Stimulated activated CD8-positive, alpha-beta memory T cell treated with anti-CD3 and anti-CD28 coated beads, Interleukin-4, amount 100 ng/mL, for 48 hours (primary cell): Measurements from ENCODE around the gene RARA.
"Not testable (repeated sequence)": the region's sequence is repeated elsewhere in the genome, so short reads cannot be mapped to it uniquely, and the experiment has no call there.

Experiments used
- DNase-seq: peaks from one replicate; pipeline ENCODE4 v3.0.0-alpha.2; 2020

The RARA gene

DNA sequence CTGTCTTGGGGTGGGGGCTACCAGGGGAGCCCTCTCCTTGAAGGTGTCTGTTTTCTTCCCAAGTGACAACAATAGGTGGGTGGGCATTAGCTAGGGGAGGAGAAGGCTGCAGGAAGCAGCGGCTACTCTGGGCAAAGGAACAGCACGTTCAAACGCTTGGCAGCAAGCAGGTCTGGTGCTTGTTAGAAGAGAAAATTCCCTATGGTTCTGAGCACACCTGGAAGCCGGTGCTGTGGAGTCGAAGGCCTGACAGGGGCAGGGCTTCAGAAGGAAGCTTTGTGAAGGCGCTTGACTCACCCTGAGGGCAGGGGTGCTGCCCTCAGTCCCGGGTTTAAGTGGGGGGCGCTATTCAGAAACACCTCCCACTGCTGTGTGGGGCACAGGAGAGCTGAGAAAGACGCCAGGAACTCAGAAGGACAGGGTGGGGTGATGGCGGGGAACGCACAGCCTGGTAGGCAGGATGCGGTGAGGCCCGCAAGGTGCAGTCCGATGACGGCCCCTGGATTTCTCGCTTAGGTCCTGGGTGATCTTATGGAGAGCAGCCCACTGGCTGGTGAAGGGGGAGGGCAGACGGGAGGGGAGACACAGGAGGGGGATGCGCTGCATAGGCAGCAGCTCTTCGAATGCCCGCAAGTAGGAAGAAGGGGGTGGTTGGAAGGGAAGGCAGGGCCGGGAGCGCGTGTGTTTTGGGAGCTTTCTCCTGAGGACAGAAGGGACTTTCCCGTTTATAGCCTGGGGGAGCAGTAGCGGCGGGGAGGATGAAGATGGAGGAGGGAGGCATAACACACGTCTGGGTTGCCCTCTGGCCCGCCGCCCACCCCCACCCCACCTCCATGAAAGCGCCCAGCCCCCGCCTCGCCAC is 52.3 kb downstream of the RARA start:
- DNase-seq: no peak

DNA sequence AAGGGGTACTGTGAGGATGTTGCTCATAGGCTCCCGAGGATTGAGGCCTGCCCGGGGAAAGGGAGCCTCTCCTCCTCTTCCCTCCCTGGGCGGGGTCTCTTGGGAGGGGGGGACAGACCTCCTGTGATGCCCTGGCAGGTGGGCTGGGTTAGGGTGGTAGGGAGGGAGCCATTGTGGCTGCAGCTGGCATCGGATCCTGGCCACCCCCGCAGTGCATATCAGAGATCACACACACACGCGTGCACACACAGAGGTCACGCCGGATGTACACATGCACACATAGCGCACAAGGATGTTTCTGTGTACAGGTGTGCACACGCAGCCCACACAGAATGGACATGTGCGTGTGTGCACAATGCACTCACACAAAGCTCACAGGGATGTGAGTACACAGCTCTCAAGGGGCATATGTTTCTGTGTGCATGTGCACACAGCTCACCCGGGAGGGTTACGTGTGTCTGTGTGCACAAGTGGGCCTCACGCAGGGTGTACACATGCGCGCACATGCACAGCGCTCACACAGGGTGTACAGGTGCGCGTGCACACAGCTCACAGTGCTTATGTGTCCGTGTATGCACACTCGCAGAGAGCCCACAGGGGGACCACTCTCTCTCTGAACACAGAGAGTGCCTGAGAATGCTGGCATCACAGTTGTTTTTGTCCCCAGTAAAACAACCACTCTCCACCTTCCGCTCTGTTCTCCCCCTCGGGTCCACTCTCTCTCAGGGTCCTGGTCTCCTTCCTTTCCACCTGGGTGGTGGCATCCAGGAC is 53.1 kb downstream of the RARA start:
- DNase-seq: no peak

DNA sequence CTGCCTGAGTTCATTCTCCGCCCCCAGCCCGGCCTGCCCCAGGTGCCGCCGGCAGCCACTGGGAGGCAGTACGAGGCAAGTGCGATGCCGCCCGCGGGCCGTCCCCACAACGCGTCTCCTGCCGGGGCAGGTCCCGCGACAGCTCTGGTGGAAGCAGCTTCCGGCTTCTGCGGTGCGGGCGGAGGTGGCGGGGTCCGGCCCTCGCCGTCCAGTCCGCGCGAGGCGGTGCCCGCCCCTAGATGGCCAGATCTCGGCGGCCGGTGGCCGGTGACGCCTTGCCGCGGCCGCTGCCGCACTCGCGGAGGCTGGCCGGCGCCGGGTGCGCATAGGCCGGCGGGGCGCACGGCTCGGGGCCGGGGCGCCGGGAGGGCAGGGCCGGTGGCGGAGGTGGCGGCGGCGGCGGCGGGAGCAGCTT is 53.7 kb downstream of the RARA start:
- peak; percentile 90 for DNase-seq

DNA sequence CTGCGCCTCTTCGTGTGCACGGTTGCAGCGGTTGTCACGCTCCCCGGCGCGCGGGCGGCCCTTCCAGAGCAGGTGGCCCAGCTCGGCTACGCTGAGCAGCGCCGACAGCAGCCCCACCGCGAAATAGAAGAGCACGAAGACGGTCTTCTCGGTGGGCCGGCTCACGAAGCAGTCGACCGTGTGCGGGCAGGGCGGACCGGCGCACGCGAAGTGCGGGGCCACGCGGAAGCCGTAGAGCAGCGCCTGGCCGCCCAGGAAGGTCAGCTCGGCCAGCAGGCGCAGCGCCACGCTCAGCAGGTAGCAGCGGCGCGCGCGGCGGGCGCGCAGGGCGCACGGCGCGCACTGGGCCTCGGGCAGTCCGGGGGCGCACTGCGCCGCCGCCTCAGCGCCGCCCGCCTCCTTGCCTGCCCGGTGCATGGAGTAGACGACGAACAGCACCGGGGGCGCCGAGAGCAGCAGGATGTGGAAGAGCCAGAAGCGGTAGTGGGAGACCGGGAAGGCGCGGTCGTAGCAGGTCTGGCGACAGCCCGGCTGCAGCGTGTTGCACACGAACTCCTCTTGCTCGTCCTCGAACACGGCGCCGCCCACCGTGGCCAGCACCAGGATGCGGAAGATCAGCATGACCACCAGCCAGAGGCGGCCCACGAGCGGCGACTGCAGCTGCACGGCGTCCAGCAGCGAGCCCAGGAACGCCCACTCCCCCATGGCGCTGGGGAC is 54.3 kb downstream of the RARA start:
- DNase-seq: no peak

DNA sequence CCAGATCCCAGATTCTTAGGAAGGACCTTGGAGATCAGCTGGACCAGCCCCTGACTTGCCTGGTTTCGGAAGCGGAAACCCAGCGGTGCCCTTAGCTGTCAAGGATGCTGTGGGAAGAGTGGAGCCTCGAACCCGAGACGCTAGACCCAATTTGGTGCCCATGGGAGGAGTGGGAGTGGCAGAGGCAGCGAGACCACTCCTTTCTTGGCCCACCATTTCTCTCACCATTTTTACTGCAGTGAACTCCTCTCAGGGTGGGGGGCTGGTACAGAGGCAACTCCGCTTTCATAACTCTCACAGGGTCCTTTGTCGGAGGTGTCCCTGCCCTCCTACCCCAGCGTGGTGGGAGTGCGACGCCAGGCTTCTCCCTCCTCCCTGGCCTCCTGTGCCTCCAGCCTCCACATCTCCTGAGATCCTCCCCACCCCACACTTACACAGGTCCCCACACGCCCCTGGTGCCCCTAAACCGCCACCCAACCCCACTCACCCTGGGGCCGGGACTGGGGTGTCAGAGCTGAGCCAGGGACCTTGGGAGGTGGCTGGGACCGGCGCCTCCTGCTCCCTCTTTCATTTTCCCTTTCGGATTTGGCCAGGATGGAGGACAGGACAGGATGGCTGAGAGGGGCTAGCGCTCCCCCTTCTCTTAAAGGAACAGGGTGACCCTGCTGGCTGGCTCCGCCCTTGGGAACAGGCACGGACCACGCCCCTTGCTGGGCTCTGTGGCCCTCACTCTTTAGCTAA is 55.3 kb downstream of the RARA start, which contains the start of gene GJD3:
GJD3 (minus strand) TSS at position 617 of the 741 bp plus-strand sequence. CDS start 922 bp downstream, outside the sequence.
- DNase-seq: no peak

DNA sequence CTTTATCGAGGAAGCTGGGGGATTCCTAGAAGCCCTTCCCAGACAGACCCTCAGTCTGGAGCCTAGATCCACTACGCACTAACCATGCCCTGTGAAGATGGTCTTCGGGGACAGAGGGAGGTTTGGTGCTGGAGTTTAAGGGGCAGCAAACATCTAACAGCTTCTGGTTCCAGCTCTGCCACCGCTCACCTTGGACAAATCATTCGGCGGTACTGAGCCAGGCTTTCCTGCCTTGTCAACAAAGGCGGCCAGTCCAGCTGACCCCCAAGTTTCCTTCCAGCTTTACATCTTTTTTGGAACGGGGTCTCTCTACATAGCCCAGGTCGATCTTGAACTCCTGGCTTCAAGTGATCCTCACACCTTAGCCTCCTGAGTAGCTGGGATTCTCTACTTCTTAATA is 55.9 kb downstream of the RARA start:
- DNase-seq: no peak

DNA sequence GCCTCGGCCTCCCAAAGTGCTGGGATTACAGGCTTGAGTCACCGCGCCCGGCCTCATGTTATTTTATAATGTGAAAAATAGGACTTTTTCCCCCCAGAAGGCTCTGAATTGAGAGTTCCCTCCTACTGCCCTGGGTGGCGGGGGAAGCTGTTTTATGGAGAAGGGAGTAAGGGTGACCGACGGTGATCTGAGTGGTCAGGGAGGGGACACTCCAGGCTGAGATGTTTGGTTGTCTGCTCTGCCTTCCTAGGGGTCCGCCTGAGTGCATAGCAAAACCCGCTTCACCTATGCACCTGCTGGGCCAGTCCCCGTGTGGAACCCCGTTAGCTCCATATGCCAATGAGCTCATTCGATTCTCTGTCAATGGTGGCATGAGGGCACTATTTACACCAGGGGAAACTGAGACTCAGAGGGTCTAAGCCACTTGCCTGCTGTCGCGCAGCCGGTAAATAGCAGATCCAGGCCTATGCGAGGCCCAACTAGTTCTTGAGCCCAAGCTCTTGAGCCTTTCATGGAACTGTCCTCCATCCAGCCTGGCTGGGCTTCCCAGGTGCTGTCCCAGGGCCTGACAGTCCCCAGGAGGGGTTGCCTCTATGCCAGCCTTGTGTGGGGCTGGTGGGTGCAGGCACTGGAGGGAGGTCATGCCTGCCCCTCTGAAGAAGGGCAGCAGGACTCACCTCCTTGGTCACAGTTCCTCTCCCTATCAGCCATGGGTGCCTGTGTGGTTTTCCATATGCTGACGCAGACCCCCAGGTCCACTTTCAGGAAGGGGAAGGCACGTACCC is 57.3 kb downstream of the RARA start:
- DNase-seq: no peak

DNA sequence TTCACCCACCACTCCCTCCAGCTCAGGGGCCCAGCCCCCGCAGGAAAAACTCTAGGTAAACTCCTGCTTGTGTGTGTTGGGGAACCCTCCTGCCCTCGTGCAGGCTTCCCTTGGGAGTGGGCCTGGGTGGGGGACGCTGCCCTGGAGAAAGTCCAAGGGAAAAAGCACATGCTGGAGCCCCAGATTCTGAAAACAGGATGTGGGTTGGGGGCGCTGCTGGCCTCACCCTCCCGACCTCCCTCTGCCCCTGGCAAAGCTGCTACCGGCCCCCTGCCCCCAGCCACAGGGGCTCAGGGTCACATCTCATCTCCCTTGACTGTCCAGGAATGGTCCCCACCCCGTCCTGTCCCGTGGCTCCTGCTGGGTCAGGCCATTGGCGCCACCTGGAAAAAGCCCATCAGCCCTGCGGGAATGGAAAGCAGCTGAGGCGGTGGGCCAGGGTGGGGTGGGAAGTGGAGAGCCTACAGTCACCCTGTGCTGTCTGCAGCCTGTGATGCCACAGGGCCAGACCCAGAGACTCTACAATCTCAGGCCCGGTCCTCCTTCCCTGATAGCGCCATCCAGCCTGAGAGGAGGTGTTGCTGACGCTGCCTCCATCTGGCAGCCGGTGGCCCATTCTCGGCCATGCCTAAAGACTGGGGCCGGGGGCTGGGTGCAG is 58.0 kb downstream of the RARA start:
- DNase-seq: no peak

DNA sequence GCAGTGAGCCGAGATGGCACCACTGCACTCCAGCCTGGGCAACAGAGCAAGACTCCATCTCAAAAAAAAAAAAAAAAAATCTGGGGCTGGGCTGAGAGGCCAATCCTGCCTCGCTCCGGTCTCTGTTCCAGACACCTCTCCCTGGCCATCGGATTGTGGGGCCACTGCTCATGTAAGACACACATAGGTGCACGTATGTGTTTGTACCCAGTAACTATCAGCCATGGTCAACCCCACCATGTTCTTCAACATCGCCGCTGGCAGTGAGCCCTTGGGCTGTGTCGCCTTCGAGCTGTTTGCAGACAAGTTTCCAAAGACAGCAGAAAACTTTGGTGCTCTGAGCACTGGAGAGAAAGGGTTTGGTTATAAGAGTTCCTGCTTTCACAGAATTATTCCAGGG is 58.7 kb downstream of the RARA start:
- not testable (repeated sequence) for DNase-seq

DNA sequence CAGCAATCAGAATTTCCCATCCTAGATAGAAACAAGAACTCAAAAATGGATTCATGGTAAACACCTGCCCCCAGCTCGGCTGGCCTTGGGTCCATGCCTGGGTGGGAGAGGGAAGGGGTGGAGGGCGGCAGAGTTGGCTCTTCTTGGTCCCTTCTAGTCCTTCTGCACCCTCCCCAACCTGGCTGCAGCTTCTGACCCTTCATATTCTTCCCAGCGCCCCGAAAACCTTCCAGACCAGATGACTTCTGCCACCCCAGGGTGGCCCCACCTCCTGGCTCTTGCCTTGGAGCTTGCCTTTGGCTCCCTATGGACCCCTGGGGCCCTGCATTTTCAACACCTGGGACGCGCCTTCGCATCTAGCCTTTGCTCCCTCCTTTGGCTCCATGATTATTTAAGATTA is 60.9 kb downstream of the RARA start:
- no peak for DNase-seq

DNA sequence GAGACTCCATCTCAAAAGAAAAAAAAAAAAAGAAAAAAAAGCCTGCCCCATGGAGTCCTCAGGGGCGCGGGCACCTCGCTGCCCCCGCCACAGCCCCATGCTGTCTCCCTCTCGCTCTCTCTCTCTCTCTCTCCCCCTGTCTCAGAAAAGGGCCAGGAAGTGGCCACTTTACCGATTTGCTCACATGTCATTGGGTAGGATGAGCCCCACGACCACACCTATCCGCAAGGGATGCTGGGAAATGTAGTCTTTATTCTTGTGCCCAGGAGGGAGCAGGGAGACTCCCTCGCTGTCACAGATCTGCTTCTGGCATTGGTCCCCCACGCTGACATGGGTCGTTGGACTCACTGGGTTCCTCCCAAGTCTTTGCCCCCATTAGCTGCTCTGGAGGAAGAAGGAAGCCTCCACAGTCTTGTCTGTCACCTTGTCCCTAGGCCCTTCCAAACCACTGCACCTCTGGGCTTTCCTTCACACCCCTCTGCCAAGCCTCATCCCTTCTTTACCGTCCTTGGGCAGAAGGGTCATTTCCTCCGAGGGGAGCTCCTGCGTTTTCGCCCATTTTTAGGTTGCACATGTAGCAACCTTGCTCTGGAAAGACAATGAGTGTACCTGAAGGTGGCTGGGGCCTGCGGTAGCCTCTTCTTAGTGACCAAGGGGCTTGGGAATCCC is 62.4 kb downstream of the RARA start:
- DNase-seq: peak; percentile 51

DNA sequence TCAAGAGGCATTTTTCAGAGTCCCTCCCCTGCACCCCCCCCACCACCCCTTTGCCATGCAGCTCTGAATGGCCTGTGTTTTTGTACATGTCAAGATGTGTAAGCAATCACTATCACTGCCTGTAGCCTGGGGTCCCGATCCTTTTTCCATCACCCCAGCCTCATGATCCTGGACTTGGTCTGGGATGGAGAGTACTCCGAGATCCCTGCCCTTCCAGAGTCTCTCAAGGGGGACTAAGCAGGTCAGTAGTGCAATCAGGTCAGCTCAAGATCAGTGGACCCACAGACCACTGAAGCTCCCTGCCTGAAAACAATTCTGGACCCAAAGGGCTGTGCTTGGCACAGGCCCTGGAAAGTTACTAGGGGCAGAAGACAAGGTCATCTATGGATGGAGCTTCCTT is 63.1 kb downstream of the RARA start:
- DNase-seq: no peak

DNA sequence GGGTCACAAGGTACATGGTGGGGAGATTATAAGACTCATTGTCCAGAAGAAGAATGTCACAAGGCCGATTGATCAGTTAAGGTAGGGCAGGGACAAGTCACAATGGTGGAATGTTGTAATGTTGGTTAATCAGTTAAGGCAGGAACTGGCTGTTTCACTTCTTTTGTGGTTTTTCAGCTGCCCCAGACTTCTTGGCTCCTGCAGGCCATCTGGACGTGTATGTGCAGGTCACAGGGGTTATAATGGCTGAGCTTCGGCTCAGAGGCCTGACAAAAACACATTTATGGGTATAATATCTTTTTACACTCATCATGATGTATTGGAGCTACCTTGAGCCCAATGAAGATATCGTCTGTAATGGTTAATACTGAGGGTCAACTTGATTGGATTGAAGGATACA is 63.7 kb downstream of the RARA start:
- DNase-seq: not testable (repeated sequence)

DNA sequence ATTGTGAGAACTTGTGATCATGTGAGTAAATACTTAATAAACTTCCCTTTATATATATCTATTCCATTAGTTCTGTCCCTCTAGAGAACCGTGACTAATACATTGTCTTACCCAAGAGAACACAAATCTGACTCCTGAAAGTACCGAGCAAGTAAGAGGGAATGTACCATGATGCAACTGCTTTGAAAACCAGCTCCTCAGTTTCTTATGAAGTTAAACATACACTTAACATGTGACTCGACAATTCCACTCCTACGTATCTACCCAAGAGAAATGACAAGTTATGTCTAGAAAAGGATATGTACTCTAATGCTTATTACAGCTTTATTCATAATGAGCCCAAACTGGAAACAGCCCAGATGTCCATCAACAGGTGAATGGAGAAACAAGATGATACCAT is 64.3 kb downstream of the RARA start:
- no peak for DNase-seq

DNA sequence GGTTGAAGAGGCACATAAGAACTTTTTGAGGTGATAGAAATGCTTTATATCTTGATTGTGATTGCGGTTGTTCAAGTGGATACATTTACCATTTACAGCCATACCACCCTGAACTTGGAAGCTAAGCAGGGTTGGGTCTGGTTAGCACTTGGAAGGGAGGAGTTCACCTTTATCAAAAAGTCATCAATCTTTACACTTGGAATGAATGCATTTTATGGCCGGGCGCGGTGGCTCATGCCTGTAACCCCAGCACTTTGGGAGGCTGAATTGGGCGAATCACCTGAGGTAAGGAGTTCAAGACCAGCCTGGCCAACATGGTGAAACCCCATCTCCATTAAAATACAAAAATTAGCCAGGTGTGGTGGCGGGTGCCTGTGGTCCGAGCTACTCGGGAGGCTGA is 65.0 kb downstream of the RARA start:
- peak; percentile 26 for DNase-seq

DNA sequence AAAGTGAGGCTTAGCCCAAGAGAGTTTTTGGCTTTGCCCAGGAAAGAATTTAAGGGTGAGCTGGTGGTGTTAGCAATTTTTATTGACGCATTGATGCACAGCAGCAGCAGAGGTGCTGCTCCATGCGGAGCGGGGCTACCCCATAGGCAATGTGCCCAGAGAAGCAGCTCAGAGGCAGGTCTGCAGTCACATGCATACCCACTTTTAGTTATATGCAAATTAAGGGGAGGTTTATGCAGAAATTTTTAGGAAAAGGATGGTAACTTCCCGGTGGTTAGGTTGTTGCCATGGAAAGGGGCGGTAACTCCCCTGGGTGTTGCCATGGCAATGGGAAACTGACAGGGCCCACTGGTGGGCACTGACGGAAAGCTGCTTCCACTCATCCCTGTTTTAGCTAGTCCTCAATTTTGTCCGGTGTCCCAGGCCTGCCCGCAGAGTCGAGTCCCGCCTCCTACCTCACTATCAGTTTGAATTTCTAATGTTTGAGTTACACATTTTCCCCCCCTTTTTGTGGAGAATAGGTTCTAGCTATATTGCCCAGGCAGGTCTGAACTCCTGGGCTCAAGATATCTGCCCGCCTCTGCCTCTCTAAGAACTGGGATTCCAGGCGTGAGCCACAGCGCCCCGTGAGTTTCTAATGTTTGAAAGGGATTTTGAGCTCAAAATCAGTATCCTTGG is 66.0 kb downstream of the RARA start:
- no peak for DNase-seq

DNA sequence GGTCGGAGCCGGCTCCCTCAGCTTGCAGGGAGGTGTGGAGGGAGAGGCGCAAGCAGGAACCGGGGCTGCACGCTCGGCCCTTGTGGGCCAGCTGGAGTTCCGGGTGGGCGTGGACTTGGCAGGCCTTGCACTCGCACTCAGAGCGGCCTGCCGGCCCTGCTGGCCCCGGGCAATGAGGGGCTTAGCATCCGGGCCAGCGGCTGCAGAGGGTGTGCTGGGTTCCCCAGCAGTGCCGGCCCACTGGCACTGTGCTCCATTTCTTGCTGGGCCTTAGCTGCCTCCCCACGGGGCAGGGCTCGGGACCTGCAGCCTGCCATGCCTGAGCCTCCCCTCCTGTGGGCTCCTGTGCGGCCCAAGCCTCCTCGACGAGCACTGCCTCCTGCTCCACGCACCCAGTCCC is 66.8 kb downstream of the RARA start:
- not testable (repeated sequence) for DNase-seq

DNA sequence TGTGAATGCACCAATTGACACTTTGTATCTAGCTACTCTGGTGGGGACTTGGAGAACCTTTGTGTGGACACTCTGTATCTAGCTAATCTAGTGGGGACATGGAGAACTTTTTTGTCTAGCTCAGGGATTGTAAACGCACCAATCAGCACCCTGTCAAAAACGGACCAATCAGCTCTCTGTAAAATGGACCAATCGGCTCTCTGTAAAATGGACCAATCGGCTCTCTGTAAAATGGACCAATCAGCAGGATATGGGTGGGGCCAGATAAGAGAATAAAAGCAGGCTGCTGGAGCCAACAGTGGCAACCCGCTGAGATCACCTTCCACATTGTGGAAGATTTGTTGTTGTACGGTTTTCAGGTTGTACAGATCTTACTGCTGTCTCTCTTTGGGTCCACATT is 67.6 kb downstream of the RARA start:
- DNase-seq: not testable (repeated sequence)

DNA sequence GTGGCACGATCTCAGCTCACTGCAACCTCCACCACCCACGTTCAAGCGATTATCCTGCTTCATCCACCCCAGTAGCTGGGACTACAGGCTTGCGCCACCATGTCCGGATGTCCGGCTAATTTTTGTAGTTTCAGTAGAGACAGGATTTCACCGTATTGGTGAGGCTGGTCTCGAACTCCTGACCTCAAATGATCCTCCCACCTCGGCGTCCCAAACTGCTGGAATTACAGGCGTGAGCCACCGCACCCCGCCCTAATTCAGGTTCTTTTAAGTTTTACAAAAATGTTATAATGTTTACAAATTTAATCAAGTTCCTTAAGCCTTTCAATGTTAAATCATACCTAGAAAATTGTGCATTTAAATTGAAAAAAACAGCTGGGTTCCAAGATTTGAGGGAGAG is 68.9 kb downstream of the RARA start:
- no peak for DNase-seq

DNA sequence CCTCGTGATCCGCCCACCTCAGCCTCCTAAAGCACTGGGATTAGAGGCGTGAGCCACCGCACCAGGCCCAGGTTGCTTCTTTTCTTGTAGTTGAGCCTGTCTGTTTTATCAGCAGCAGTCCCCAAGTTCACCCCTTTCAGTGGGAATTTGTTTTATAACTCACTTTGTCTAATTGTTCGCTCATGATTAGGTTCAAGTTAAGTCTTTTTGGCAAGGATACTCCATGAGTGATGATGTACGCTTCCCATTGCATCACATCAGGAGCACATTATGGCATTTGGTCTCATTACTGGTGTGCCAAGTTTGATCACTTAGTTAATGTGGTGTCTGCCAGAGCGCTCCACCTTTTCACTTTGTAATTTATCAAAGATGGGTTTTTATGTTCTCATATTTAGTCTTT is 70.0 kb downstream of the RARA start:
- no peak for DNase-seq
